ENCODE measurements around the gene PDPN.

GRCh38 chr1:13593511-13594131, 10.0 kb downstream of the PDPN start:
- TF ChIP-seq REST (IDR thresholded peaks at IDR 0.05; ENCODE audit: insufficient read depth in 1 of 2, low read depth in 2 of 2, low read length in 2 of 2) (no peak), TAF1 (IDR thresholded peaks at IDR 0.05; ENCODE audit: borderline replicate concordance, insufficient read depth, low read length) (no peak), POLR2AphosphoS5 (IDR thresholded peaks at IDR 0.05; ENCODE audit: low read depth, low read length) (no peak), FOXP2 (optimal IDR thresholded peaks at IDR 0.05; ENCODE audit: borderline replicate concordance, extremely low read depth, extremely low read length, insufficient read depth) (no peak), SIN3A (IDR thresholded peaks at IDR 0.05; ENCODE audit: borderline replicate concordance, insufficient read depth, low read length) (no peak)
